Adipocyte (in vitro differentiated cells): Measurements from ENCODE around the gene OR13C3.

Experiments used
- DNase-seq: peaks from one replicate; pipeline ENCODE4 v3.0.0-alpha.2; 2015; ENCODE audit warnings: low read depth
- H3K27me3 ChIP-seq: replicated peaks from 2 replicates; pipeline ENCODE4 v1.7.0; 2013; ENCODE audit warnings: mild to moderate bottlenecking, low read length, moderate library complexity; ENCODE audit not compliant: control insufficient read depth, insufficient read depth
- H3K36me3 ChIP-seq: 2 replicates; pipeline ENCODE4 v1.7.0; 2013; ENCODE audit warnings: low read length, mild to moderate bottlenecking, moderate library complexity; ENCODE audit not compliant: control insufficient read depth, insufficient read depth, severe bottlenecking
- H3K4me1 ChIP-seq: 2 replicates; pipeline ENCODE4 v1.7.0; 2013; ENCODE audit warnings: mild to moderate bottlenecking, low read length, moderate library complexity; ENCODE audit not compliant: control insufficient read depth, insufficient read depth
- H3K4me3 ChIP-seq: 2 replicates; pipeline ENCODE4 v1.7.0; 2013; ENCODE audit warnings: mild to moderate bottlenecking, low read length, moderate library complexity
- H3K9ac ChIP-seq: 2 replicates; pipeline ENCODE4 v1.7.0; 2013; ENCODE audit warnings: mild to moderate bottlenecking, low read length, moderate library complexity
- H3K9me3 ChIP-seq: 2 replicates; pipeline ENCODE4 v1.7.0; 2013; ENCODE audit warnings: mild to moderate bottlenecking, low read length, moderate library complexity; ENCODE audit not compliant: control insufficient read depth

OR13C3 gene

DNA sequence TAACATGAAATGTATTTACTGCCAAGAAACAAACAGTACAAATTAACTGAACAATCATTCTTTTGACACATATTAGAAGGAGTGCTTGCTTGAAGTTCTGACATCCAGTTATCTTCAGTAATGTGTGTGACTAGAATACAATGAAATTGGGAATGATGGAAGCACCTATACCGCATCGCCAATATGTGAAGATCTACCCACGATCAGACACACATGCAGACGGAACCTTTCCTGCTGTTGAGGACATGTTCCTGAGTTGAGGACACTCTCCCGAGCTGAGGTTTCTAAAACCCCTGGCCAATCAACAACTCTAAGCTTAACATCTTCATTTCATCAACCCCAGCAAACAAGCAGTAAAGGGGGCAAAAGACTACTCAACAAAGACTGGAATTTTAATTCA, at the start of gene OR13C3:
OR13C3 (minus strand) TSS at position 101 of the 400 bp plus-strand sequence. CDS start 133 bp downstream, outside the sequence.
- Histone ChIP-seq H3K4me1 (peaks cover 8% of the 10 kb centered on the region), H3K4me3 (no peak within 1 kb of the TSS), H3K27me3 (no peaks in the 10 kb centered on the region), H3K9me3 (no peaks in the 10 kb centered on the region), H3K36me3 (no peaks in the 10 kb centered on the region), H3K9ac (no peak within 1 kb of the TSS)
- DNase-seq: no peak

DNA sequence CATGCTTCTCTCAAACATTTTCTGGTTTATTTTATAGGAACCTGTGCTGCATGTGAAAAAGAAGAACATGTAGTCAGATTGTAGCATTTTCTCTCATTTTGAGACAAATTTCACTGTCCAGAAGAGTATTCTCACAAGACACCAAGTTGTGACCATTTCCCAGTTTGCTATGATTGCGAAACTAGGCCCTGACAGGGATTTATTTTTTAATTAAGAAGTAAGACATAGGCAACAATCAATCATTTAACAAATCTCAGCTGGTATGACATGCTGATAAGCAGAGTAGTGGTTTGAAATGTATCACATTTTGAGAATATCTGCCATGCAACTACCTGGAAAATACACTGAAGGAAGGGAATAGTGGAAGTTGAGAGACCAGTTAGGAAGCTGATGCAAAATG, 43.9 kb upstream of the OR13C3 start:
- no peaks in the 10 kb centered on the region for H3K27me3 ChIP-seq
- H3K4me1 ChIP-seq: peaks cover 9% of the 10 kb centered on the region
- H3K9ac ChIP-seq: no peak overlapping the region
- DNase-seq: no peak
- H3K4me3 ChIP-seq: no peak overlapping the region
- no peaks in the 10 kb centered on the region for H3K36me3 ChIP-seq
- H3K9me3 ChIP-seq: no peaks in the 10 kb centered on the region

DNA sequence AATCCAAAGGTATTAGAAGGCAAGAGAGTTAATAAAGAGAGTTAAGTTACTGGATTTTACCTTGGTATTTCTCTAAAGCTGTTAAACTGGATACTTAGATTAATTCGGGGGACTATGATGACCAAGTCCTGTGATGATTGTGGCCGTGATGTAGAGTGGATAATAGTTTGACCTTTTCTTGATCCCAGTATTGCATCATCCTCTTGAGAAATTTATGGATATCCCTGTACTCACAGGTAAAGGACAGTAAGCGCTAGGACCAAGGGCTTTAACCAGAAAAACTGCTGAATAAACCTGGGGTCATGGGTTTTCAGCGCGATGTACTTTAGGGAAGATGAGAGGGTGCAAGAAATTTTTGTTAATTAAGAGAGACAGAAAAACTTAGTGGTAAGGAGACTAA, 40.6 kb upstream of the OR13C3 start:
- Histone ChIP-seq H3K4me3 (no peak overlapping the region), H3K27me3 (no peaks in the 10 kb centered on the region), H3K9ac (no peak overlapping the region), H3K9me3 (peaks cover 8% of the 10 kb centered on the region), H3K36me3 (no peaks in the 10 kb centered on the region), H3K4me1 (peaks cover 8% of the 10 kb centered on the region)
- no peak for DNase-seq

DNA sequence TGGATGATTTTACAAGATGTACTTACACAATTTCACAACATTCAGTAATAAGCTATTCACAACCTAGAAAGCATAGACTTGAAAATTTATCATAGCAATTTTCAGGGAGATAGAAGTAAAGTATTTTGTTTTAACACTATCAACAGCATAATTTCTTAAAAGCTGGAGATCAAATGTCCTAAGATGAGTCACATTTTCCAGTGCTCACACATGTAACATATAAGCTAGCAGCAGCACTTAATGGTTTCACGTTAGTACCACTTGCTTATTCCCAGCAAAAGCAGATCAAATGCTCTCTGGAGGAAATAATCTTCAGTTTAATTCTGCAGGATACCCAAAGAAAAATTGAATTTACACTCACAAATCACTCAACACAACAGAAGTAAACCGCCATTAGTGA, 38.8 kb upstream of the OR13C3 start:
- Histone ChIP-seq H3K9me3 (peaks cover 17% of the 10 kb centered on the region), H3K36me3 (no peaks in the 10 kb centered on the region), H3K4me3 (no peak overlapping the region), H3K27me3 (no peaks in the 10 kb centered on the region), H3K4me1 (peaks cover 5% of the 10 kb centered on the region), H3K9ac (no peak overlapping the region)
- peak; percentile 18 for DNase-seq

DNA sequence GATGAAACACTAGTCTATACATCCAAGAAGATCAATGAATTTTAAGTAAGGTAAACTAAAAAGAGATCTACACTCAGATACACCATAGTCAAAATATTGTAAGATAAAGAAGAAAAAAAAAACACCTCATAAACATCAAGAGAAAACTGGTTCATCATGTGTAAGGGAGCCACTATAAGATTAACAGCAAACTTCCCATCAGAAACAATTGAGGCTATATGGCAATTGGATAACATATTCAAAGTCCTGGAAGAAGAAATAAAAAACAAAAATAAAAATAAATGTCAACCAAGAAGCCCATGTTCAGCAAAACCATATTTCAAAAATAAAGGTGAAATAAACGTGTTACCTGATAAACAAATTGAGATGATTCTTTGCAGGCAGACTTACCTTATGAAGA, 36.0 kb upstream of the OR13C3 start:
- Histone ChIP-seq H3K36me3 (no peaks in the 10 kb centered on the region), H3K9ac (no peak overlapping the region), H3K27me3 (no peaks in the 10 kb centered on the region), H3K4me3 (no peak overlapping the region), H3K9me3 (peaks cover 17% of the 10 kb centered on the region), H3K4me1 (no peaks in the 10 kb centered on the region)
- no peak for DNase-seq

DNA sequence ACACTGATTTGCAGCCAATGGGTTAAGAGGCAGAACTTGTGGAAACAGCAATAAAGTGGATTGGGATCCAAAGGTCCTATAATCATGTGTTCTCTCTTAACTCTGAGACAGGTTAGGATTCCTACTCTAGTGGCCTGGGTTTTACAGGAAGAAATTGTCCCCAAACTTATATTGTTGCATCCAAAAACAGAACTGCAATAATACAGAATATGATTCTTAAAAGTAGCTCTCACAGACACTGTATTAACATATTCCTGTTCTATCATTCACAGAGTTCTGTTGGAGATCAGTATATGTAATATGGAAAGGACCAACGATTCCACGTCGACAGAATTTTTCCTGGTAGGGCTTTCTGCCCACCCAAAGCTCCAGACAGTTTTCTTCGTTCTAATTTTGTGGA, 32.2 kb upstream of the OR13C3 start, which contains the start of gene OR13C8:
OR13C8 (plus strand) TSS at position 301 of the 400 bp plus-strand sequence; CDS start at position 301, 0 bp downstream.
- H3K36me3 ChIP-seq: no peaks in the 10 kb centered on the region
- no peak within 1 kb of the TSS for H3K4me3 ChIP-seq
- H3K27me3 ChIP-seq: no peaks in the 10 kb centered on the region
- peaks cover 17% of the 10 kb centered on the region for H3K9me3 ChIP-seq
- DNase-seq: no peak
- no peaks in the 10 kb centered on the region for H3K4me1 ChIP-seq
- H3K9ac ChIP-seq: no peak within 1 kb of the TSS

DNA sequence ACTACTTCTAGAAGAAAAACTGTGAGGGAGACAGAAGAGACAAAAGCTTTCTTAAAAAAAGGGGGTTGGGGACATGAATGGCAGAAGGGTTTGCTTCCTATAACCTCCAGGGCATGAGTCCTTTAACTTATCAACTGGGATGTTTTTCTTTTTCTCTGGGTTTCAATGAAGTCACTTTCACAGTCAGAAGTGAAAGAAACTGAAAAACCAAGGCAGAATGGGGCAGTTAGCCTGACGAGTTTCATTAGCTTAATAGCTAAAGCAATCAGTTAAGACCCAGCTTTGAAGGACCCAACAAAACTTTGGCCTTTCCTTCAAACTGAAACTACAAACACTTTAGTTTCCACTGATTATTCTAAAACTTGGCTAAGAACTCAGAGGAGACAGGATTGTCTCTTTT, 27.7 kb upstream of the OR13C3 start:
- Histone ChIP-seq H3K9ac (no peak overlapping the region), H3K27me3 (no peaks in the 10 kb centered on the region), H3K9me3 (no peaks in the 10 kb centered on the region), H3K4me1 (no peaks in the 10 kb centered on the region), H3K36me3 (no peaks in the 10 kb centered on the region), H3K4me3 (no peak overlapping the region)
- no peak for DNase-seq

DNA sequence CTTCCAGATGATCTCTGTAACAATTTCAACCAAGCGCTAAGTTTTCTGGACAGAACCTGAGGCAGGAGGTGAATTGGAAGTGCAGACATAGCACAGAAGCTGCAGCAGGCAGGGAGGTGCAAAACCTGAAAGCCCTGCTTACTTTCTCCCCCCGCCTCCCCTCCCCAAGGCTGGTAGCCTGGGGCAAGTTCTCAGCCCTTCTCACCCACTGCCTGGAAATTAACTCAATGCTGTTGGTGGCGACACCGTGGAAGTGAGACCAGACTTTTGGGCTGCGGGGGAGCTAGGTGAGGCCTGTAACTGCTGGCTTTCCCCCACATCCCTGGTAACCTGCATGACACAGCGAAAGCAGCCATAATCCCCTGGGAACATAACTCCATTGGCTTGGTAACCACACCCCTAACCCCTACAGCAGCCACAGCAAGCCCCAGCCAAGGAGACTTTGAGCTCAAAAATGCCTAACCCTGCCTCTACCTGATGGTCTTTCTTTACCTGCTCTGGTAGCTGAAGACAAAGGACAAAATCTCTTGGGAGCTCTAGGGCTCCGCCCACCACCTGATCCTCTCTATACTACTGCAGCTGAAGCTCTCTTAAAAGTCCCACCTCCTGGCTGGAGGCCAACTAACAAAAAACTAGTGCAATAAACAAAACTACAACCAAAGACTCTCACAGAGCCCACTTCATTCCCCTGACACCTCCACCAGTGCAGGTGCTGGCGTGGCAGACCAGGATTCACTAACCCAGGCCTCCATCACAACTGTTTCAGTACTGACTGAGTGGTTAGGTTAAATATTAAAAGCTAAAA, 20.4 kb upstream of the OR13C3 start:
- Histone ChIP-seq H3K9ac (no peak overlapping the region), H3K4me3 (no peak overlapping the region), H3K9me3 (no peaks in the 10 kb centered on the region), H3K36me3 (no peaks in the 10 kb centered on the region), H3K27me3 (no peaks in the 10 kb centered on the region), H3K4me1 (peaks cover 8% of the 10 kb centered on the region)
- no peak for DNase-seq

DNA sequence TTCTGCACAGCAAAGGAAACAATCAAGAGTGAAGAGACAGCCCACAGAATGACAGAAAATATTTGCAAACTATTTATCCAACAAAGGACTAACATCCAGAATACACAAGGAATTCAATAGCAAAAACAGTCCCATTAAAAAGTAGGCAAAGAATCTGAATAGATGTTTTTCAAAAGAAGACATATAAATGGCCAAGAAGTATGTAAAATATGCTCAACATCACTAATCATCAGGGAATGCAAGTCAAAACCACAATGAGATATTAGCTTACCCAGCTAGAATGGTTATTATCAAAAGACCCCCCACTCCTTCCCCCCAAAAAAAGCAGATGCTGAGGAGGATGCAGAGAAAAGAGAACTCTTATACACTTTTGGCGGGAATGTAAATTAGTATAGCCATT, 18.9 kb upstream of the OR13C3 start:
- Histone ChIP-seq H3K4me1 (peaks cover 8% of the 10 kb centered on the region), H3K27me3 (no peaks in the 10 kb centered on the region), H3K4me3 (no peak overlapping the region), H3K9ac (no peak overlapping the region), H3K36me3 (no peaks in the 10 kb centered on the region), H3K9me3 (no peaks in the 10 kb centered on the region)
- DNase-seq: no peak

DNA sequence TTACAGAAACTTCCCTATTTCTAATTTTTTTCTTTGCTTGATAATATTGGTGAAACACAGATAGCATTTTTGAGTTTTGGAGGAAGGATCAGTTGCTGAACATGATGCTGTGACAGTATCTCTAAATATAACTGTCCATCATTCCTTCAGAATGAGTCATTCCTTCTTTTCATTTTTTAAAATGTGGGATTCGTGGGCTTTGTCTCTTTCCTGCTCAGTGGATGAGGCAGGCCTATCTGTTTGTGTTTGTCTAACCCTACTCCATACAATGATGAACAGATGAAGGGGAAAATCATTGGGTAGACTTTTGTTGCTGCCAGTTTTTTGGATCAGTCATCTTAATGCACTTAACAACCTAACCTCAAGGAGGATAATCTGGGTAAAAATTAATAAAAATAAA, 16.6 kb upstream of the OR13C3 start:
- H3K9me3 ChIP-seq: no peaks in the 10 kb centered on the region
- no peaks in the 10 kb centered on the region for H3K27me3 ChIP-seq
- H3K4me3 ChIP-seq: no peak overlapping the region
- peak; percentile 19 for DNase-seq
- no peak overlapping the region for H3K9ac ChIP-seq
- H3K4me1 ChIP-seq: peaks cover 8% of the 10 kb centered on the region
- no peaks in the 10 kb centered on the region for H3K36me3 ChIP-seq

DNA sequence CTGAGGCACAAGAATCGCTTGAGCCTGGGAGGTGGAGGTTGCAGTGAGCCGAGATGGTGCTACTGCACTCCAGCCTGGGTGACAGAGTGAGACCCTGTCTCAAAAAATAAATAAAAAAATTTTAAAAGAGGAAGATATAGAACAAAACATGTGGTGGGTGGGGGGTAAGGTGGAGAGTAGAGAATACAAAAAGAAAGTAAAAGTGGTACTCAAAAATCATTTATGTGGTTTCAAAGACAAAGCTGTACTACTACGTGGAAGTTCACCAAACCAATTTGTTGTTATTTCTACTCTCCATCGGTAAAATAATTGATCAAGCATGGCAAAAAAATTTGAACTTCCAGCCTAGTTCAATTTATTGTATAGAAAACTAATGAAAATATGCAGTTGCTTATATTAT, 8.0 kb upstream of the OR13C3 start:
- H3K9me3 ChIP-seq: no peaks in the 10 kb centered on the region
- no peaks in the 10 kb centered on the region for H3K36me3 ChIP-seq
- no peak overlapping the region for H3K4me3 ChIP-seq
- no peak for DNase-seq
- H3K9ac ChIP-seq: no peak overlapping the region
- H3K4me1 ChIP-seq: no peaks in the 10 kb centered on the region
- no peaks in the 10 kb centered on the region for H3K27me3 ChIP-seq

DNA sequence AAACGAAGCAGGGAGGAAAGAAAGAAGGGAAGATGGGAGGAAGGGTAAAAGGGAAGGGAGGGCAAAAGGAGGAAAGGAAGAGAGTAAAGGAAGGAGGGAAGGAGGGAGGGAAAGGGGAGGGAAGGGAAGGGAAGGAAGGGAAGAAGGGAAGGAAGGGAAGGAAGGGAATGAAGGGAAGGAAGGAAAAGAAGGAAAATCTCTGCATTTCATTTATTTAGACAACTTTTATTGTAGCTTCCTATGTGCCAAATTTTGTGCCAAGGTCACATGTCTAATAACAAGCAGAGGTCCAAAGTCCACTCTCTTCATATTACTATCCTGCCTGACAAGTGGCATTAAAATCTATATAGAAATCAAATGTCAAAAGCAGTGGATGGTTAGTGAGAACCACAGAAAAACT, 2.6 kb upstream of the OR13C3 start:
- Histone ChIP-seq H3K27me3 (no peaks in the 10 kb centered on the region), H3K36me3 (no peaks in the 10 kb centered on the region), H3K9ac (no peak overlapping the region), H3K9me3 (no peaks in the 10 kb centered on the region), H3K4me1 (no peaks in the 10 kb centered on the region), H3K4me3 (no peak overlapping the region)
- DNase-seq: no peak
